ENCODE measurements around the gene RFC3.

RFC3 gene

DNA sequence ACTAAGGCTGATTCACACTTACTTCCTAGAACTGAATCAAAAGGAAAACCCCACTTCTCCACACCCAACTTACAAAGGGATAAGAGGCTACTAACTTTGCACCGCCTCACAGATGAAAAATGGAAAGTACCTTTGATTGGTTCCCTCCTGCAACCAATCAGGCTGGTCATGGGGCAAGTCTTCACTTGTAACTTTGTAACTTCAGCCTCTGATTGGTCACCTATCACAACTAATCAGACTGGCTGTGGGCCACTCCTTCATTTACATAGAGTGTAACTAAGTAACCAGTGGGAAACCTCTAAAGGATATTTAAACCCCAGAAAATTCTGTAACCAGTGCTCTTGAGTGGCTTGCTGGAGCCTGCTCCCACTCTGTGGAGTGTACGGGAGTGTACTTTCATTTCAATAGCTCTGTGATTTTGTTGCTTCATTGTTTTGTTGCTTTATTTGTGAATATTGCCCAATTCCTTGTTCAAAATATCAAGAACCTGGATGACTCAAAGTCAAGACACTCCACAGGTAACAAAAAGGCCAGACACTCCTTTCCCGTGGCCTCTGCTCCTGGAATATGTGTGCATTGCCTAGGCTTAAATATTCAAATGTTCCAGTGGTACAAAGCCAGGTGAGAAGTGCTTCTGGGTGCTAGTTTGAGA is 50.5 kb downstream of the RFC3 start:
- DNase-seq = no peak

GRCh38 chr13:33869005-33869404 is 51.1 kb downstream of the RFC3 start:
- no peak for DNase-seq

DNA sequence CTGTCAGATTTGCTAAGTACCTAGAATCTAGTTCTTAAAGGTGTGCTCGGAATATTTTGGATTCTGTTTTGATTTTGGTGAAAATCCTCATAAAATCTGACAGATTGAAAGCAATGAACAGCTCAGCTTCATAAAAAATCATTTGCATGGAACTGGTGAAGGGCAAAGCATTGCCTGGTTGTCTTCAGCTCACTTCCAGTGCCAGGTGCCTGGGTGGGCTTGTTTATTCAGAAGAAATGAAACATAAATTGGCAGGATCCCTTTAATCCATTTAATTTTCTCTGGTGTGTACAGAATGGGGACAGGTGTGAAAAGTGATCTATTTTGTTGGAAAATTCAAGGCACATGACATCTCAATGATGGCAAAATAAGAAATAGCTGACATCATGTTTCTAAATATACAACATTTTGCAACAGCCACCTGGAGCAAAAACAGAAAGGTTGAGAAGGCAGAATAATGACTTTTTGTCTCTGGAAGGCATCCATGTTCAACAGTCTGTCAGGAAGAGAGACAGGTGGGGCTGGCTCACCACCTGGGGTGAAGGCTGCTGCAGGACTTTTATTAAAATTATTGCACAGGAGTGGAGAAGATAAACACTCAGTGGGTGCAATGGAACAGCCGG is 52.2 kb downstream of the RFC3 start:
- DNase-seq = no peak

- DNase-seq = no peak
Observed at GRCh38 chr13:33871207-33872004, 53.5 kb downstream of the RFC3 start.

DNA sequence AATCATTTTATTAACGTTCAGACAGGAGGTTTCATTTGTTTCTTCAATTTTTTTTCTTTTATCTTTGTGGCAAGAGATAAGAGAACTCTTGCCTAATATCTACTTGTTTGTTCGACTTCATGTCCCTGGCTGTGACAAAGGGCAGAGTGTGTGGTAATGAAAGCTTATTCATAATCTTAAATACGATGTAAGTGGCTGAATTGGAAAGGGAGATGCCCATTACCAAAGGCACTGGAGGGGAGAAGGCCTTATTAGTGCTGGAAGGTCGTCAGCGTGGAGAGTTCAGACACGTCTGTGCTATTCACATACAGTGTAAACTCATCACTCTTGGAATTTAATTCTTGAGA is 54.0 kb downstream of the RFC3 start:
- no peak for DNase-seq

- no peak for DNase-seq
Observed at GRCh38 chr13:33873251-33873908, 55.4 kb downstream of the RFC3 start.

GRCh38 chr13:33874871-33875270 is 56.9 kb downstream of the RFC3 start:
- DNase-seq = no peak

DNA sequence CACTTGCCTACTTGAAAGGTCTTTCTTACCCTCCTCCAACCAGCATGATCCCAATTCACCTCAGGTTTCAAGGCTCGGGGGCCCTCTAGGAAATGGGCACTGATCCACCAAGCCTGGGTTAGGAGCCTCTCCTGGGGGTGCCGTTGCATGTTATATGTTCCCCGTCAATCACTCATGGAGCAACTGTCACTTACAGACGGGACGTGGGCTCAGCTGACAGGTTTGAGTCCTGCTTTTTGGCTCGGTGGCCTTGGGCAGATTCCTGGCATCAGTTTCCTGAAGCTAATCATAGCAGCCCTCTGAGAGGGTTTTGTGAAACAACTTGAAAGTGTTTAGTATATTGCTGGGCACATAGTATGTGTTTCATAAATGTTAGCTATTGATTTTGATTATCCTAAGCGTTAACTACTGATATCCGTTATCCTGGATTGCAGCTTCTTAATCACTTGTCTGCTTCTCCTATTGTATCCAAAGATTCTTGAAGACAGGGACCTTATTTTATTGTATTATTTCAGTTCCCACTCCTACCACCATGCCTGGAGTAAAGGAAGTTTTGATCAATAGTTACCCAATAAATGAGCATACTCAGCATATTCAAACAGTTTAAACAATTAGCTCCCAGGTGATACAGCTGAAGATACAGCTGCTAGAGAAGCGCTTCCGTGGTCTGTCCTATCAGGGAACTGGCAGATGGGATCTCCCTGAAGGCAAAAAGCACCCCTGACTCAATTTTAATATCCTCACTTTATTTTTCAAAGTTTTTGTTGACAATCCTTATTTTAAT is 57.9 kb downstream of the RFC3 start:
- no peak for DNase-seq

DNA sequence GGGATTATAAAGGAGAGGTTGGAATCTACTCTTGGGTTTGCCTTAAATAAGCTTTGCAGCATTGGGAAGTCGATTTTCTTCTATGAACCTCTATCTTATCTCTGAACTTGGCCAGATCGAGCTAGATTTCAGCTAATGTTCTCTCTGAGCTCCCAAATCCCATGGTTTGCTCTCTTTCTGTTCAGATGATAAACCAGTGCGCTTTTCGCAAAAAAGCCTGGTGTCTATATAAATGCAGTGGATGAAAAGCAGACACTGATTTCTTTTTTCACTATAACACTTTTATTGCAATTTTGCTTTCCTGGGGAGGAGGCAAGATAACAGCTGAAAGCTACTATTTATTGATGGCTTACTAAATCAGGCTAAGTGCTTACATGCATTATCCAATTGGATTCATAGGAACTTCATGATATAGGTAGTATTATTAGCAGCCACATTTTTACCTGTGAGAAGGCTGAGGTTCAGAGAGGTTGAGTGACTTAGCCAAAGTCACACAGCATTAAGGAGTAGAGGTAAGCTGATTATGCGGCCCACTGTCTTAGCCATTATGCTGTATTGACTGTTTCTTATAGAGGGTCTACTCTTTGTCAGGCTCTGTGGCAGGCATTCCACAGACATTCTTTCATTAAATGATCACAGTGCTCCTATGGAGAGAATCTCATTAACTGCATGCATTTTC is 58.9 kb downstream of the RFC3 start:
- DNase-seq = no peak

DNA sequence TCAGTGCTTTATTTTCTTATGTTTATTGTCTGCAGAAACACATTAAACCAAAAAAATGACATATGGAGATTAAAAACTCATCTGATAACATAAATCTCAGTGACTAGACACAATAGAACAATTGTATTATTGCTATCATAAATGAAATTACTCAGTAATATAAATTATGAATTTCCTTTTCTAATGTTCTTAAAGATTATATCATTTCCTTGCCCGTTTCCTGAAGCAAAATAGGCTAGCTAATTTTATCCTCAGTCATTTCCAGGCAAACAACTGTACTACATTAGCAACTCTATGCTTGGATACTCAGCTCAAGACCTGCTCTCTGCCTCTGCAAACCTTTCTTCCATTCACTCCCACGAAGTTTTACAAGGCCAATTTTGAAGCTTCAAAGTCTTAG is 61.2 kb downstream of the RFC3 start:
- no peak for DNase-seq

GRCh38 chr13:33882804-33883203 is 64.9 kb downstream of the RFC3 start:
- no peak for DNase-seq

DNA sequence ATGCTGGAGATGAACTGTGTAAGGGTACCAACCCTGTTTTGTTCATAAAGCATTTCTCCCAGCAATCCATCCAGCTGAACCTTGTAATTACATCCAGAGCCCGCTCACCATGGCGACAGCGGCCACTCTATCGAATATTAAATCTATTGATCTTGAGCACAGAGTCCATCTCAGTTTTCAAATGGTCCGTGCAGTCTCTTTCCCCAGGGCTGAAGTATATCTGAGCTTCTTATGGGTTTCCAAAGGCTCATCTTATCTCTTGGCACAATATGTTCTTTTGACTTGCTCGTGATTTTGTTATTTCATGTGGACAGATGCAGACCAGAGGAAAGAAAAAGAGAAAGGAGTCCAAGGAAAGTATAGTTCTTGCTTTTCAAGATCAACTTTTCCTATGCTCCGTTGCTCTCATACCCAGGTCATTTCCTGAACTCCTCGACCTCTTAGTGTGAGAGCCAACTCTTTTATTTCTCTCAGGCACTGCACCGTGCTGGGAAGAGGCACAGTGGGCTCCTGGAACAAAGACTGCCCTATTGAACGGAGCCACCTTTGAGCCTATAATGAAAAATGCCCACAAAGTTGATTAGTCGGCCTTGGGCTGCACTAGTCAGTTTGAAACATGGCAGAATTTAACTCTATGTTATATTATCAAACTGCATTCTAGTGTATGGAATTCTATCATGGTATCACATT is 66.7 kb downstream of the RFC3 start:
- no peak for DNase-seq
